IMR-90 (cell line): ENCODE results near the gene JCAD. TPM values are rescaled to one million over a fixed set of nuclear protein-coding genes. Genes with fewer than 3 reads are reported as not detected.

Experiments
- ATAC-seq: fragments of 200-7000 bp; cut with Tn5 transposase; 2 replicates; pipeline ENCODE4 v1.9.1; 2020; ENCODE audit warnings: low read depth, mild to moderate bottlenecking, moderate library complexity
- BruUV-seq: library from RNA; stranded (reverse); fragments of 400-500 nt; replicated peaks from 2 replicates; lab custom pipeline; 2021; lab: Mats Ljungman, UMichigan
- CTCF ChIA-PET: fragments of 300-600 bp; formaldehyde crosslinking; extraction: SDS; loops from one replicate; lab custom pipeline; 2021; ENCODE audit warnings: antibody characterized with exemption; lab: Yijun Ruan, JAX
- POLR2A ChIA-PET: fragments of 300-600 bp; sonication (Branson Sonifier 250); formaldehyde crosslinking; loops from one replicate; lab custom pipeline; 2022; ENCODE audit warnings: antibody characterized with exemption; ENCODE audit not compliant: unreplicated experiment; lab: Charles Lee
- DNase-seq: peaks from one replicate; pipeline ENCODE4 v3.0.0; 2013
- H2AFZ ChIP-seq: replicated peaks from 2 replicates; pipeline ENCODE3; 2013; ENCODE audit warnings: low read length, mild to moderate bottlenecking; ENCODE audit not compliant: poor library complexity
- H2AK5ac ChIP-seq: 2 replicates; pipeline ENCODE4 v1.6.1; 2013; ENCODE audit warnings: low read depth, low read length, inconsistent platforms
- H2AK9ac ChIP-seq: replicated peaks from 2 replicates; pipeline ENCODE3; 2013; ENCODE audit warnings: mild to moderate bottlenecking, low read depth, low read length, moderate library complexity; ENCODE audit not compliant: poor library complexity
- H2BK120ac ChIP-seq: 2 replicates; pipeline ENCODE4 v1.6.1; 2013; ENCODE audit warnings: low read depth, low read length, inconsistent platforms
- H2BK15ac ChIP-seq: 3 replicates; pipeline ENCODE4 v1.6.1; 2013; ENCODE audit warnings: low read depth, low read length, inconsistent platforms
- H2BK20ac ChIP-seq: 2 replicates; pipeline ENCODE4 v1.6.1; 2013; ENCODE audit warnings: low read depth, mild to moderate bottlenecking, inconsistent platforms, low read length, moderate library complexity
- H2BK5ac ChIP-seq: 2 replicates; pipeline ENCODE4 v1.6.1; 2013; ENCODE audit warnings: mild to moderate bottlenecking, low read depth, low read length, inconsistent platforms; ENCODE audit not compliant: poor library complexity, severe bottlenecking
- H3K14ac ChIP-seq: replicated peaks from 2 replicates; pipeline ENCODE4 v1.6.1; 2013; ENCODE audit warnings: low read depth, low read length, inconsistent platforms
- H3K18ac ChIP-seq: 2 replicates; pipeline ENCODE4 v1.6.1; 2013; ENCODE audit warnings: low read depth, low read length, control low read depth
- H3K23ac ChIP-seq: 2 replicates; pipeline ENCODE4 v1.6.1; 2013; ENCODE audit warnings: low read depth, low read length, inconsistent platforms
- H3K27ac ChIP-seq: 2 replicates; pipeline ENCODE4 v1.5.1; 2013; ENCODE audit warnings: mild to moderate bottlenecking, control low read depth, low read length; ENCODE audit not compliant: insufficient read depth
- H3K27me3 ChIP-seq: 2 replicates; pipeline ENCODE4 v1.6.1; 2013; ENCODE audit warnings: low read length; ENCODE audit not compliant: control insufficient read depth, insufficient read depth
- H3K36me3 ChIP-seq: 2 replicates; pipeline ENCODE4 v1.6.1; 2013; ENCODE audit warnings: low read length, mixed read lengths; ENCODE audit not compliant: control insufficient read depth, insufficient read depth
- H3K4ac ChIP-seq: 2 replicates; pipeline ENCODE4 v1.6.1; 2013; ENCODE audit warnings: low read depth, low read length, inconsistent platforms
- H3K4me1 ChIP-seq: 2 replicates; pipeline ENCODE4 v1.6.1; 2013; ENCODE audit warnings: low read length, mixed read lengths; ENCODE audit not compliant: control insufficient read depth, insufficient read depth
- H3K4me2 ChIP-seq: 2 replicates; pipeline ENCODE4 v1.6.1; 2013; ENCODE audit warnings: low read depth, mild to moderate bottlenecking, control low read depth, low read length, moderate library complexity
- H3K4me3 ChIP-seq: 2 replicates; pipeline ENCODE4 v1.5.1; 2013; ENCODE audit warnings: low read depth, mild to moderate bottlenecking, control low read depth, low read length, moderate library complexity; ENCODE audit not compliant: insufficient read depth
- H3K56ac ChIP-seq: 2 replicates; pipeline ENCODE4 v1.6.1; 2013; ENCODE audit warnings: low read length, inconsistent platforms; ENCODE audit not compliant: insufficient read depth; ENCODE audit errors: extremely low read depth
- H3K79me1 ChIP-seq, 2 experiments: 2 replicates each; pipeline ENCODE4 v1.6.1; 2013; ENCODE audit warnings: low read length in 2 of 2, inconsistent platforms in 1 of 2, low read depth in 1 of 2
- H3K9ac ChIP-seq: 2 replicates; pipeline ENCODE4 v1.6.1; 2013; ENCODE audit warnings: low read depth, low read length, control low read depth
- H3K9me1 ChIP-seq: 2 replicates; pipeline ENCODE4 v1.6.1; 2013; ENCODE audit warnings: low read length, inconsistent platforms; ENCODE audit not compliant: insufficient read depth
- H3K9me3 ChIP-seq: 2 replicates; pipeline ENCODE4 v1.6.1; 2013; ENCODE audit warnings: low read length; ENCODE audit not compliant: control insufficient read depth, insufficient read depth
- H4K20me1 ChIP-seq: 2 replicates; pipeline ENCODE4 v1.6.1; 2013; ENCODE audit warnings: low read length, inconsistent platforms; ENCODE audit not compliant: insufficient read depth
- H4K5ac ChIP-seq: 2 replicates; pipeline ENCODE4 v1.6.1; 2013; ENCODE audit warnings: mild to moderate bottlenecking, low read depth, low read length, control low read depth
- H4K8ac ChIP-seq, 2 experiments: 2 replicates each; pipeline ENCODE4 v1.6.1; 2013; ENCODE audit warnings: low read depth in 2 of 2, low read length in 2 of 2, control low read depth in 1 of 2, inconsistent platforms in 1 of 2
- H4K91ac ChIP-seq: 2 replicates; pipeline ENCODE4 v1.6.1; 2013; ENCODE audit warnings: low read depth, low read length, inconsistent platforms; ENCODE audit not compliant: insufficient read depth
- CEBPB ChIP-seq: IDR thresholded peaks from 2 replicates; pipeline ENCODE4 v1.6.1; 2012; ENCODE audit warnings: low read depth, low read length, improper control_type of control experiment
- FOS ChIP-seq: fragments of 150-350 bp; IDR thresholded peaks from 2 replicates; pipeline ENCODE4 v1.6.1; 2016; ENCODE audit warnings: low read depth, low read length
- NFE2L2 ChIP-seq: fragments of 150-350 bp; IDR thresholded peaks from 2 replicates; pipeline ENCODE4 v1.6.1; 2016; ENCODE audit warnings: low read depth, mild to moderate bottlenecking, low read length
- RCOR1 ChIP-seq: IDR thresholded peaks from 2 replicates; pipeline ENCODE4 v1.6.1; 2012; ENCODE audit warnings: mild to moderate bottlenecking, low read length, improper control_type of control experiment; ENCODE audit not compliant: insufficient replicate concordance
- WGBS, 2 experiments: methylation state at CpG; one replicate each; pipeline versions ENCODE4 v1.1.5 to v1.1.7; 2013; ENCODE audit warnings: missing lambda C conversion rate in 2 of 2; ENCODE audit not compliant: insufficient read length in 1 of 2; ENCODE audit errors: extremely low coverage in 2 of 2; 5-methylcytosine and 5-hydroxymethylcytosine counted together
- dilution Hi-C: fragments of 300-500 bp; cut with HindIII; formaldehyde crosslinking; loops from one replicate; pipeline ENCODE4 v1.14.3; 2018; ENCODE audit warnings: low sequenced_read_pairs; ENCODE audit not compliant: unreplicated experiment
- in situ Hi-C: fragments of 300-500 bp; cut with MboI; formaldehyde crosslinking; loops from 3 replicates; pipeline ENCODE4 v1.14.3; 2019; ENCODE audit warnings: low sequenced_read_pairs, inconsistent platforms, mixed read lengths
- intact Hi-C: fragments of 100-400 bp; cut with micrococcal nuclease; formaldehyde crosslinking; loops from 2 replicates; pipeline ENCODE4 v1.10.0; 2022
- polyA plus RNA-seq, 3 experiments: library from polyadenylated mRNA; depleted of rRNA; stranded (reverse); fragments of >200 nt; gene quantifications; 2 replicates each; pipeline ENCODE4 v1.2.3, GENCODE V29; 2012; ENCODE audit warnings: low replicate concordance in 1 of 3
- total RNA-seq: library from RNA; depleted of rRNA; stranded (reverse); fragments of >200 nt; gene quantifications from 2 replicates; pipeline ENCODE4 v1.2.3, GENCODE V29; 2012

JCAD gene
- total and polyA plus RNA-seq, 2 of the 4 experiments (the other 2 are of a cell fraction) = 15.9 to 16.8 TPM

DNA sequence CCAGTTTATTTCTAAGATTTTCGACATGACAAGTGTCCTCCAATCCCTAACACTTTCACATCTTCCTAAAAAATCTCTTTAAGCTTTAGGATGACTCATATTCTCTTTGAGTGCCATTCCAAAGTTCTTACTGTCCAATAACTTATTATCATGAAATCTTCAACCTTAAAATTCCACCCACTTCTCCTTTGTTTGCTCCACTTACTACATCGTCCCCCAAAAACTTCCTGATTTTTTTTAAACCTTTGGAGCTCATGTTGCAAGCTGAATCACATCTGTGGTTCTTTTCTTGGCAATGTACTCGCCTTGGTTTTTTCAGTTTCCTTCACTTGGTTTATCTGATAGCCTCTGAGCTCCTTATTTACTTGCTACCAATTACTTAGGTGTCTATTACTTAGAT, 39.2 kb upstream of the JCAD start:
- Histone ChIP-seq H3K18ac (no peak overlapping the region), H2BK120ac (no peak overlapping the region), H3K23ac (no peak overlapping the region), H2AK5ac (no peak overlapping the region), H3K27ac (no peak overlapping the region), H4K91ac (no peak overlapping the region), H2BK15ac (no peak overlapping the region), H4K8ac (no peak overlapping the region), H2AK9ac (no peak overlapping the region), H3K14ac (no peak overlapping the region), H3K56ac (no peak overlapping the region), H4K20me1 (peaks cover 3% of the 10 kb centered on the region; the same call in 1 of the 2 replicates), H3K79me1 (no peaks in the 10 kb centered on the region), H3K9me3 (no peaks in the 10 kb centered on the region), H2BK5ac (no peak overlapping the region), H2BK20ac (no peak overlapping the region), H3K4ac (no peak overlapping the region), H3K9me1 (peaks cover 3% of the 10 kb centered on the region; the same call in 1 of the 2 replicates), H3K4me1 (peaks cover 3% of the 10 kb centered on the region), H3K36me3 (no peaks in the 10 kb centered on the region), H3K9ac (no peak overlapping the region), H3K4me3 (no peak overlapping the region), H3K4me2 (peak overlapping the region; percentile 61; the same call in 1 of the 2 replicates), H2AFZ (no peak overlapping the region), H3K27me3 (peaks cover 1% of the 10 kb centered on the region; the same call in 1 of the 2 replicates), H4K5ac (no peak overlapping the region)
- ChIA-PET POLR2A (no interaction called here), CTCF (no interaction called here)
- no TSS peak for BruUV-seq
- TF ChIP-seq CEBPB (peak; percentile 59; the same call in 1 of the 2 replicates), NFE2L2 (no peak), RCOR1 (no peak), FOS (peak; percentile 71)
- WGBS, 2 experiments = 0% methylated on average over 1 of the region's 3 CpGs; no CpG with 5 or more reads in 1 of the 2 experiments
- intact Hi-C loops (no loop called here), in situ Hi-C loops (no loop called here), dilution Hi-C loops (no loop called here)
- ATAC-seq (peak; percentile 67), DNase-seq (peak; percentile 92)
